ENCODE data around the gene PTPN2.

The PTPN2 gene

GRCh38 chr18:12745095-12745795 is 138.8 kb downstream of the PTPN2 start:
- DNase-seq (ENCODE audit: low read depth, low spot score): no peak

- no peak for DNase-seq (ENCODE audit: low read depth, low spot score)
Measured at GRCh38 chr18:12744103-12744502, 139.9 kb downstream of the PTPN2 start.

GRCh38 chr18:12742453-12742852 is 141.6 kb downstream of the PTPN2 start:
- DNase-seq (ENCODE audit: low read depth, low spot score): no peak

All from activated naive CD8-positive, alpha-beta T cell treated with anti-CD3 and anti-CD28 coated beads, Interleukin-2, amount 50 U/mL, for 16 hours (primary cell).